OCI-LY1 (cell line): ENCODE results near the gene JPT2.

ENCODE experiments used
- H2AFZ ChIP-seq: fragments of 200-600 bp; sonication (generic), shearing (Covaris generic); 2 replicates; pipeline ENCODE4 v1.6.0; 2014; ENCODE audit warnings: antibody characterized with exemption, mild to moderate bottlenecking, low read length
- H3F3A ChIP-seq: fragments of 200-600 bp; sonication (generic), shearing (Covaris generic); 2 replicates; pipeline ENCODE4 v1.6.0; 2014; ENCODE audit warnings: mild to moderate bottlenecking, antibody characterized with exemption, low read length, moderate library complexity; ENCODE audit not compliant: insufficient read depth
- H3K27ac ChIP-seq: fragments of 200-600 bp; sonication (generic); 2 replicates; pipeline ENCODE4 v1.5.1; 2014; ENCODE audit warnings: low read length, mixed run types, mild to moderate bottlenecking, low read depth; ENCODE audit not compliant: poor library complexity, severe bottlenecking
- H3K27me3 ChIP-seq: fragments of 200-600 bp; sonication (generic); 2 replicates; pipeline ENCODE4 v1.6.0; 2014; ENCODE audit warnings: antibody characterized with exemption, mild to moderate bottlenecking, low read length, moderate library complexity; ENCODE audit not compliant: insufficient read depth
- H3K36me3 ChIP-seq: fragments of 200-600 bp; sonication (generic); 2 replicates; pipeline ENCODE4 v1.6.1; 2014; ENCODE audit warnings: mild to moderate bottlenecking, antibody characterized with exemption, low read length, moderate library complexity, mixed read lengths; ENCODE audit not compliant: insufficient read depth
- H3K4me1 ChIP-seq: fragments of 200-600 bp; sonication (generic); 2 replicates; pipeline ENCODE4 v1.5.1; 2014; ENCODE audit warnings: mild to moderate bottlenecking, low read length, moderate library complexity; ENCODE audit not compliant: insufficient read depth, severe bottlenecking
- H3K4me2 ChIP-seq: fragments of 200-600 bp; sonication (generic), shearing (Covaris generic); 2 replicates; pipeline ENCODE4 v1.6.1; 2014; ENCODE audit warnings: low read length
- H3K4me3 ChIP-seq: fragments of 200-600 bp; sonication (generic); 2 replicates; pipeline ENCODE4 v1.5.1; 2014; ENCODE audit warnings: low read length, low read depth, mild to moderate bottlenecking, mixed read lengths; ENCODE audit not compliant: poor library complexity, severe bottlenecking
- H3K79me2 ChIP-seq: fragments of 200-600 bp; shearing (Covaris generic); 2 replicates; pipeline ENCODE4 v1.6.1; 2016; ENCODE audit warnings: mixed run types, low read length, mixed read lengths; ENCODE audit not compliant: insufficient read depth
- H3K9ac ChIP-seq: fragments of 200-600 bp; sonication (generic), shearing (Covaris generic); 2 replicates; pipeline ENCODE4 v1.6.1; 2014; ENCODE audit warnings: mild to moderate bottlenecking, low read length, mixed read lengths
- H3K9me2 ChIP-seq: fragments of 200-600 bp; sonication (generic), shearing (Covaris generic); 2 replicates; pipeline ENCODE4 v1.6.1; 2014; ENCODE audit warnings: low read depth, mild to moderate bottlenecking, low read length, mixed read lengths
- H3K9me3 ChIP-seq: fragments of 200-600 bp; shearing (Covaris generic); 2 replicates; pipeline ENCODE4 v1.6.1; 2014; ENCODE audit warnings: low read length, mixed read lengths
- H4K20me1 ChIP-seq: fragments of 200-600 bp; sonication (generic), shearing (Covaris generic); 2 replicates; pipeline ENCODE4 v1.6.0; 2016; ENCODE audit warnings: mild to moderate bottlenecking, low read length; ENCODE audit not compliant: insufficient read depth
- CTCF ChIP-seq: fragments of 200-600 bp; sonication (generic), shearing (Covaris generic); IDR thresholded peaks from 2 replicates; pipeline ENCODE4 v1.5.1; 2017; ENCODE audit warnings: mild to moderate bottlenecking, antibody characterized with exemption, low read length, moderate library complexity, mixed read lengths
- EZH2 ChIP-seq: fragments of 200-600 bp; sonication (generic), shearing (Covaris generic); IDR thresholded peaks from 2 replicates; pipeline ENCODE4 v1.8.0; 2017; ENCODE audit warnings: borderline replicate concordance, mixed run types, mild to moderate bottlenecking, antibody characterized with exemption, low read length, moderate library complexity, mixed read lengths

JPT2 gene

DNA sequence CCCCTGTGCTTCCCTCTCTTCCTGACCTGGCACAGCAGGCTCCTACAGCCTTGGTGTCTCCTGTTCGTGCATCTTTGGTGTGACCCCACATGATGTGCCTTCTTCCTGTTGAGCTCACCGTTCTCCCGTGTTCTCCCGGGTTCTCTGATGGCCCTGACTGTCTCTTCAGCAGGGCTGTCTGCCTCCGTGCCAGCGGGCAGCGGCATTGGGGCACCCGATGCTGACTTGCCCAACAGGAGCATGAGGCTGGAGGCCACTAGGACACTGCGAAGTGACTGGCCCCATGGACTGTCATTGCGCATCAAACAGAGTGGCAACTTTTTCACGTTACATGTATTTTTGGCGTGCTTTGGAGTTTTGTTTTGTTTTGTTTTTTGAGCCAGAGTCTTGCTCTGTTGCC lies 43.5 kb upstream of the JPT2 start:
- peaks cover 89% of the 10 kb centered on the region for H3K36me3 ChIP-seq
- H4K20me1 ChIP-seq: no peaks in the 10 kb centered on the region
- H3K4me3 ChIP-seq: no peak overlapping the region
- H2AFZ ChIP-seq: no peak overlapping the region
- H3K9me2 ChIP-seq: no peaks in the 10 kb centered on the region
- H3K9ac ChIP-seq: no peak overlapping the region
- H3K4me2 ChIP-seq: no peak overlapping the region
- H3K79me2 ChIP-seq: no peaks in the 10 kb centered on the region
- TF ChIP-seq CTCF (no peak), EZH2 (no peak)
- no peaks in the 10 kb centered on the region for H3K9me3 ChIP-seq
- H3K27me3 ChIP-seq: no peaks in the 10 kb centered on the region
- H3K4me1 ChIP-seq: peaks cover 5% of the 10 kb centered on the region
- H3K27ac ChIP-seq: no peak overlapping the region
- H3F3A ChIP-seq: no peaks in the 10 kb centered on the region

DNA sequence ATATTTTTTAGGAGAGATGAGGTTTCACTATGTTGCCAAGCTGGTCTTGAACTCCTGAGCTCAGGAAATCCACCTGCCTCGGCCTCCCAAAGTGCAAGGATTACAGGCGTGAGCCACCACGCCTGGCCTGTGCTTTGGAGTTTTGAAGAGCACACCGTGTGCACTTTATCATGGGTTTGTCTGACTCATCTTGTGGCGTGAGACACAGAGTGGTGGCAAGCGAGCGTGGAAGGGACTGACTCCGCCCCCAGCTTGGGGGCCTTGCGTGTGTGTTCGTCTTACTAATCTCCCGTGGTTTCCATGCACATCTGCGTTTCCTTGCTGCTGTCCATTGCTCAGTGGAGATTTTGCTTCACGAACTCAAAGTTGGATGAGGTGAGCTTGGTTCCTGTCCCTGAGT lies 43.0 kb upstream of the JPT2 start:
- TF ChIP-seq EZH2: no peak
- TF ChIP-seq CTCF: no peak
- Histone ChIP-seq H4K20me1 (no peaks in the 10 kb centered on the region), H3K36me3 (peaks cover 90% of the 10 kb centered on the region)

DNA sequence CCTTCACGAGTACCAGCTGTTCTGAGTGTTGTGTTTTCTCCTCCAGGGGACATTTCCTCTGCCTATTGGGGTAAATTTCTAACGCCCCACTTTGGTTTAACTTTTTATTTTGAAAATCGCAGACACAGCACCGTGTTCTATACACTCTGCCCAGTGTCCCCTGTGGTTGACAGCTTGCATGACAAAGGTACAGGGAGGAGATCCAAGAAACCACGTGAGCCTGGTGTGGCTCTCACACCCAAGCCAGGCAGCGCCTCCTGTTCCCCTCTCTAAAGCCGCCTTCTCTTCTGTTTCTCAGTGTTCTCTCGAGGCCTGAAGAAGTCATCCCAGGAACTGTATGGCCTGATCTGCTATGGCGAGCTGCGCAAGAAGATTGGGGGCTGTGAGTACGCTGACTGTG lies 40.6 kb upstream of the JPT2 start:
- Histone ChIP-seq H3K79me2 (no peaks in the 10 kb centered on the region), H3K9me2 (no peaks in the 10 kb centered on the region), H3K27me3 (no peaks in the 10 kb centered on the region), H3K4me3 (no peak overlapping the region), H2AFZ (no peak overlapping the region), H3K27ac (no peak overlapping the region), H3K9me3 (no peaks in the 10 kb centered on the region), H3K9ac (no peak overlapping the region), H3K4me1 (peaks cover 5% of the 10 kb centered on the region), H4K20me1 (no peaks in the 10 kb centered on the region), H3K4me2 (no peak overlapping the region), H3K36me3 (peaks cover 90% of the 10 kb centered on the region), H3F3A (no peaks in the 10 kb centered on the region)
- TF ChIP-seq CTCF (no peak), EZH2 (no peak)

More for the DNA sequence above, 43.0 kb upstream of the JPT2 start:
- Histone ChIP-seq H3K4me1 (peaks cover 5% of the 10 kb centered on the region), H3K27me3 (no peaks in the 10 kb centered on the region), H2AFZ (no peak overlapping the region), H3K79me2 (no peaks in the 10 kb centered on the region), H3F3A (no peaks in the 10 kb centered on the region), H3K27ac (no peak overlapping the region), H3K9ac (no peak overlapping the region), H3K4me2 (no peak overlapping the region), H3K4me3 (no peak overlapping the region), H3K9me3 (no peaks in the 10 kb centered on the region), H3K9me2 (no peaks in the 10 kb centered on the region)
